A673 (cell line): Measurements from ENCODE around the gene HRK. TPM values are rescaled to one million over a fixed set of nuclear protein-coding genes. Genes with fewer than 3 reads are reported as not detected.

Source experiments
- BruUV-seq: library from RNA; stranded (reverse); fragments of 400-500 nt; replicated peaks from 2 replicates; lab custom pipeline; 2021; lab: Mats Ljungman, UMichigan
- CTCF ChIA-PET: fragments of 300-600 bp; sonication (Branson Sonifier 250); formaldehyde crosslinking; loops from one replicate; lab custom pipeline; 2022; ENCODE audit warnings: antibody characterized with exemption; lab: Charles Lee
- POLR2A ChIA-PET: fragments of 300-600 bp; sonication (Branson Sonifier 250); formaldehyde crosslinking; loops from one replicate; lab custom pipeline; 2022; ENCODE audit warnings: antibody characterized with exemption; ENCODE audit not compliant: low non-redundant PET; lab: Charles Lee
- DNase-seq: peaks from one replicate; pipeline ENCODE4 v3.0.0-alpha.2; 2015; ENCODE audit warnings: low spot score
- H3K27ac ChIP-seq: fragments of 200-600 bp; sonication (generic); 2 replicates; pipeline ENCODE4 v1.5.1; 2016; ENCODE audit warnings: mixed run types, low read depth, mild to moderate bottlenecking, mixed read lengths, antibody characterized with exemption, low read length; ENCODE audit not compliant: poor library complexity, severe bottlenecking
- H3K27me3 ChIP-seq: fragments of 200-600 bp; sonication (generic); replicated peaks from 2 replicates; pipeline ENCODE4 v1.6.1; 2017; ENCODE audit warnings: mixed run types, low read depth, mild to moderate bottlenecking, mixed read lengths, antibody characterized with exemption, low read length; ENCODE audit not compliant: insufficient read depth, poor library complexity
- H3K36me3 ChIP-seq: fragments of 200-600 bp; sonication (generic); 2 replicates; pipeline ENCODE4 v1.6.1; 2016; ENCODE audit warnings: mixed run types, mild to moderate bottlenecking, mixed read lengths, antibody characterized with exemption, low read length; ENCODE audit not compliant: insufficient read depth, poor library complexity, severe bottlenecking
- H3K4me1 ChIP-seq: fragments of 200-600 bp; sonication (generic); 2 replicates; pipeline ENCODE4 v1.6.1; 2017; ENCODE audit warnings: mixed run types, mild to moderate bottlenecking, mixed read lengths, antibody characterized with exemption, low read length; ENCODE audit not compliant: insufficient read depth, poor library complexity, severe bottlenecking
- H3K4me3 ChIP-seq: fragments of 200-600 bp; sonication (generic); 2 replicates; pipeline ENCODE4 v1.5.1; 2016; ENCODE audit warnings: low read depth, mixed run types, mild to moderate bottlenecking, mixed read lengths, low read length; ENCODE audit not compliant: poor library complexity, severe bottlenecking
- H3K9me3 ChIP-seq: fragments of 200-600 bp; sonication (generic); 2 replicates; pipeline ENCODE4 v1.6.1; 2016; ENCODE audit warnings: mixed run types, low read depth, mild to moderate bottlenecking, mixed read lengths, antibody characterized with exemption, low read length; ENCODE audit not compliant: poor library complexity, severe bottlenecking
- EZH2 ChIP-seq: fragments of 200-600 bp; sonication (generic); IDR thresholded peaks from 2 replicates; pipeline ENCODE4 v1.6.1; 2017; ENCODE audit warnings: borderline replicate concordance, low read depth, mild to moderate bottlenecking, mixed read lengths, antibody characterized with exemption, low read length; ENCODE audit not compliant: poor library complexity, severe bottlenecking
- intact Hi-C: fragments of 100-400 bp; cut with micrococcal nuclease; formaldehyde crosslinking; loops from one replicate; pipeline ENCODE4 v1.10.0; 2022; ENCODE audit not compliant: unreplicated experiment
- total RNA-seq: library from RNA; stranded (reverse); gene quantifications from 2 replicates; pipeline ENCODE4 v1.2.3, GENCODE V29; 2021
- TF ChIP-seq, protein P1 (sequence below): fragments of 300-800, 200-600 bp; sonication (generic); conservative IDR thresholded peaks from 2 replicates; pipeline ENCODE4 v1.5.1; 2017; ENCODE audit warnings: low read depth, mild to moderate bottlenecking, antibody characterized with exemption, low read length, moderate library complexity, mixed read lengths

Gene HRK
- total RNA-seq, 1 experiment from 2014 or later = 0.37 TPM

GRCh38 chr12:116832353-116832752, 48.9 kb downstream of the HRK start:
- CTCF ChIA-PET = no interaction called here
- H3K4me3 ChIP-seq = no peak overlapping the region
- BruUV-seq = no TSS peak
- no peaks in the 10 kb centered on the region for H3K36me3 ChIP-seq
- POLR2A ChIA-PET = no interaction called here
- no peaks in the 10 kb centered on the region for H3K9me3 ChIP-seq
- TF ChIP-seq, protein P1, sequence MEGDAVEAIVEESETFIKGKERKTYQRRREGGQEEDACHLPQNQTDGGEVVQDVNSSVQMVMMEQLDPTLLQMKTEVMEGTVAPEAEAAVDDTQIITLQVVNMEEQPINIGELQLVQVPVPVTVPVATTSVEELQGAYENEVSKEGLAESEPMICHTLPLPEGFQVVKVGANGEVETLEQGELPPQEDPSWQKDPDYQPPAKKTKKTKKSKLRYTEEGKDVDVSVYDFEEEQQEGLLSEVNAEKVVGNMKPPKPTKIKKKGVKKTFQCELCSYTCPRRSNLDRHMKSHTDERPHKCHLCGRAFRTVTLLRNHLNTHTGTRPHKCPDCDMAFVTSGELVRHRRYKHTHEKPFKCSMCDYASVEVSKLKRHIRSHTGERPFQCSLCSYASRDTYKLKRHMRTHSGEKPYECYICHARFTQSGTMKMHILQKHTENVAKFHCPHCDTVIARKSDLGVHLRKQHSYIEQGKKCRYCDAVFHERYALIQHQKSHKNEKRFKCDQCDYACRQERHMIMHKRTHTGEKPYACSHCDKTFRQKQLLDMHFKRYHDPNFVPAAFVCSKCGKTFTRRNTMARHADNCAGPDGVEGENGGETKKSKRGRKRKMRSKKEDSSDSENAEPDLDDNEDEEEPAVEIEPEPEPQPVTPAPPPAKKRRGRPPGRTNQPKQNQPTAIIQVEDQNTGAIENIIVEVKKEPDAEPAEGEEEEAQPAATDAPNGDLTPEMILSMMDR = no peak
- TF ChIP-seq EZH2 = no peak
- intact Hi-C loops = no loop called here
- no peak for DNase-seq
- H3K27ac ChIP-seq = no peak overlapping the region
- no peaks in the 10 kb centered on the region for H3K4me1 ChIP-seq
- H3K27me3 ChIP-seq = no peaks in the 10 kb centered on the region

DNA sequence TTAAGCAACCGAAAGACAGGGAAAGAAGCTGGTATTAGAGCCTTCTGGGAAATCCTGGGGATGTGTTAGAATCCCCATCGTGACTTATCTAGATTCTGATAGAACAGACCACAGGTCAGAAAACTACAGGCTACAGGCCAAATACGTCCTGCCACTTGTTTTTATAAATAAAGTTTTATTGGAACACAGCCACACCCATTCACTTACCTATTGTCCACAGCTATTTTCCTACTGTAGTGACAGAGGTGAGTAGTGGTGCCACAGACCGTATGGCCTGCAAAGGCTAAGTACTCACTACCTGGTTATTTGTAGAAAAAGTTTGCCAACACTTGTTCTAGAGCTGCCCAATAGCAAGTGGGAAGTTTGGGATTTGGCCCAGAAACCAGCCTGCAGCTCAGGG, 53.8 kb downstream of the HRK start:
- DNase-seq = no peak
- BruUV-seq = no TSS peak
- intact Hi-C loops = no loop called here
- H3K36me3 ChIP-seq = no peaks in the 10 kb centered on the region
- H3K27me3 ChIP-seq = no peaks in the 10 kb centered on the region
- CTCF ChIA-PET = no interaction called here
- H3K4me3 ChIP-seq = no peak overlapping the region
- TF ChIP-seq, protein P1 = no peak
- no peak for TF ChIP-seq EZH2
- H3K4me1 ChIP-seq = no peaks in the 10 kb centered on the region
- H3K27ac ChIP-seq = no peak overlapping the region
- POLR2A ChIA-PET = no interaction called here
- H3K9me3 ChIP-seq = no peaks in the 10 kb centered on the region

GRCh38 chr12:116821291-116821690, 60.0 kb downstream of the HRK start:
- DNase-seq = no peak
- Histone ChIP-seq H3K9me3 (no peaks in the 10 kb centered on the region), H3K27ac (no peak overlapping the region), H3K36me3 (no peaks in the 10 kb centered on the region), H3K4me1 (no peaks in the 10 kb centered on the region), H3K4me3 (no peak overlapping the region), H3K27me3 (no peaks in the 10 kb centered on the region)
- CTCF ChIA-PET = no interaction called here
- no peak for TF ChIP-seq EZH2
- TF ChIP-seq, protein P1 = no peak
- intact Hi-C loops = no loop called here
- no TSS peak for BruUV-seq
- POLR2A ChIA-PET = interaction anchor here (0.5 kb wide), 1 partner anchor 15 kb away, joined by 4 read pairs; no protein-coding TSS in a partner anchor
